Panc1 (cell line): ENCODE results near the gene OAF. TPM values are rescaled to one million over a fixed set of nuclear protein-coding genes. Genes with fewer than 3 reads are reported as not detected.

Source experiments
- ATAC-seq: fragments of 200-7000 bp; cut with Tn5 transposase; 2 replicates; pipeline ENCODE4 v1.9.1; 2020; ENCODE audit warnings: mild to moderate bottlenecking, moderate library complexity
- BruUV-seq: library from RNA; stranded (reverse); fragments of 400-500 nt; replicated peaks from 2 replicates; lab custom pipeline; 2021; lab: Mats Ljungman, UMichigan
- CTCF ChIA-PET: fragments of 300-600 bp; sonication (Branson Sonifier 250); formaldehyde crosslinking; loops from one replicate; lab custom pipeline; 2022; ENCODE audit warnings: antibody characterized with exemption; lab: Charles Lee
- POLR2A ChIA-PET: fragments of 300-600 bp; sonication (Branson Sonifier 250); formaldehyde crosslinking; loops from one replicate; lab custom pipeline; 2022; ENCODE audit warnings: antibody characterized with exemption; lab: Charles Lee
- DNase-seq: peaks from one replicate; pipeline ENCODE4 v3.0.0-alpha.2; 2010; ENCODE audit warnings: low read depth, low spot score
- H3K27ac ChIP-seq: 2 replicates; pipeline ENCODE4 v1.5.1; 2011; ENCODE audit warnings: mild to moderate bottlenecking, low read length, inconsistent platforms
- H3K27me3 ChIP-seq: fragments of 200-500 bp; sonication (Bioruptor generic); 2 replicates; pipeline ENCODE4 v1.6.0; 2014; ENCODE audit warnings: low read length, inconsistent platforms; ENCODE audit not compliant: control insufficient read depth, insufficient read depth
- H3K36me3 ChIP-seq: fragments of 200-500 bp; sonication (Bioruptor generic); 2 replicates; pipeline ENCODE4 v1.5.1; 2014; ENCODE audit warnings: inconsistent platforms, mild to moderate bottlenecking, low read length, moderate library complexity; ENCODE audit not compliant: control insufficient read depth, insufficient read depth
- H3K4me1 ChIP-seq: 2 replicates; pipeline ENCODE4 v1.5.1; 2011; ENCODE audit warnings: inconsistent platforms, mild to moderate bottlenecking, low read length, moderate library complexity; ENCODE audit not compliant: control insufficient read depth, insufficient read depth
- H3K4me3 ChIP-seq, 2 experiments: 2 replicates each; pipeline ENCODE4 v1.5.1; 2011 to 2012; ENCODE audit warnings: low read depth in 2 of 2, low read length in 2 of 2, mild to moderate bottlenecking in 2 of 2, inconsistent platforms in 1 of 2, moderate library complexity in 1 of 2
- H3K9me3 ChIP-seq: fragments of 200-500 bp; sonication (Bioruptor generic); 2 replicates; pipeline ENCODE4 v1.5.1; 2014; ENCODE audit warnings: low read depth, mild to moderate bottlenecking, inconsistent platforms, low read length, moderate library complexity; ENCODE audit not compliant: control insufficient read depth, insufficient read depth
- POLR2AphosphoS5 ChIP-seq: IDR thresholded peaks from 2 replicates; pipeline ENCODE4 v1.6.1; 2012; ENCODE audit warnings: mild to moderate bottlenecking, low read depth, low read length, moderate library complexity
- SIN3A ChIP-seq: IDR thresholded peaks from 2 replicates; pipeline ENCODE4 v1.6.1; 2012; ENCODE audit warnings: low read depth, mild to moderate bottlenecking, low read length, moderate library complexity, borderline replicate concordance; ENCODE audit not compliant: insufficient read depth
- TCF7L2 ChIP-seq: IDR thresholded peaks from 2 replicates; pipeline ENCODE4 v1.6.1; 2011; ENCODE audit warnings: mild to moderate bottlenecking, low read depth, low read length, inconsistent platforms
- in situ Hi-C: cut with HindIII; loops from 2 replicates; pipeline ENCODE4 v1.10.0; 2016; ENCODE audit warnings: low sequenced_read_pairs, low pct_unique_long_range_greater_than_20kb
- intact Hi-C: fragments of 100-400 bp; cut with micrococcal nuclease; formaldehyde crosslinking; loops from one replicate; pipeline ENCODE4 v1.10.0; 2022; ENCODE audit not compliant: unreplicated experiment
- total RNA-seq: library from RNA; stranded (reverse); gene quantifications from one replicate; pipeline ENCODE4 v1.2.1, GENCODE V29; 2021; ENCODE audit not compliant: unreplicated experiment
- TF ChIP-seq, protein P1 (sequence below), 2 experiments: IDR thresholded peaks; 2 replicates each; pipeline ENCODE4 v1.6.1; 2011 to 2012; ENCODE audit warnings: low read depth in 2 of 2, control low read depth in 1 of 2, low read length in 1 of 2, mild to moderate bottlenecking in 1 of 2, moderate library complexity in 1 of 2; ENCODE audit not compliant: insufficient read depth in 1 of 2
- TF ChIP-seq, protein P2 (sequence below): fragments of 450-650 bp; IDR thresholded peaks from 2 replicates; pipeline ENCODE4 v1.5.1; 2017; ENCODE audit warnings: mild to moderate bottlenecking

The OAF gene
- total RNA-seq, 1 experiment from 2014 or later = 13.7 TPM

DNA sequence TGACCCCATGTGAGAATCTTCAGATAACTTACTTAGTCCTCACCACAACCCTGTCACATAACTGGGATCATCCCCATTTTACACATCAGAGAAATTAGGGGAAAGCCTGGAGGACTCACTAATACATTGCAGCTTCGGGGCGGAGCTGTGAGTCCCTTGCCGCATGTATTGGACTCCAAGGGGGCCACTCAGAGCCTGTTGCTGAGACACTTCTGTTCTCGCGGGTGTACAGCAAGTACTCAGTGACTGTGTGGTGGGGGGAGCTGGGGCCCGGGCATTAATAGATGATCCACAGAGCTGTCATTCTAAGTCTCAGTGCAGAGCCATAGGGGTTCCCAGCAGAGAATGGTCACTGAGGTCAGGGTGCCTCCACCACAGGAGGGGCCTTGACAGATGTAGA lies 13.5 kb downstream of the OAF start:
- Histone ChIP-seq H3K27ac (no peak overlapping the region), H3K27me3 (0 out of 2 replicates have a peak, but pooled peaks cover 2% of the 10 kb centered on the region), H3K4me1 (no peaks in the 10 kb centered on the region), H3K9me3 (no peaks in the 10 kb centered on the region), H3K36me3 (no peaks in the 10 kb centered on the region), H3K4me3 (no peak overlapping the region)
- intact Hi-C loops = no loop called here
- no peak for TF ChIP-seq POLR2AphosphoS5
- no peak for TF ChIP-seq SIN3A
- TF ChIP-seq, protein P1, sequence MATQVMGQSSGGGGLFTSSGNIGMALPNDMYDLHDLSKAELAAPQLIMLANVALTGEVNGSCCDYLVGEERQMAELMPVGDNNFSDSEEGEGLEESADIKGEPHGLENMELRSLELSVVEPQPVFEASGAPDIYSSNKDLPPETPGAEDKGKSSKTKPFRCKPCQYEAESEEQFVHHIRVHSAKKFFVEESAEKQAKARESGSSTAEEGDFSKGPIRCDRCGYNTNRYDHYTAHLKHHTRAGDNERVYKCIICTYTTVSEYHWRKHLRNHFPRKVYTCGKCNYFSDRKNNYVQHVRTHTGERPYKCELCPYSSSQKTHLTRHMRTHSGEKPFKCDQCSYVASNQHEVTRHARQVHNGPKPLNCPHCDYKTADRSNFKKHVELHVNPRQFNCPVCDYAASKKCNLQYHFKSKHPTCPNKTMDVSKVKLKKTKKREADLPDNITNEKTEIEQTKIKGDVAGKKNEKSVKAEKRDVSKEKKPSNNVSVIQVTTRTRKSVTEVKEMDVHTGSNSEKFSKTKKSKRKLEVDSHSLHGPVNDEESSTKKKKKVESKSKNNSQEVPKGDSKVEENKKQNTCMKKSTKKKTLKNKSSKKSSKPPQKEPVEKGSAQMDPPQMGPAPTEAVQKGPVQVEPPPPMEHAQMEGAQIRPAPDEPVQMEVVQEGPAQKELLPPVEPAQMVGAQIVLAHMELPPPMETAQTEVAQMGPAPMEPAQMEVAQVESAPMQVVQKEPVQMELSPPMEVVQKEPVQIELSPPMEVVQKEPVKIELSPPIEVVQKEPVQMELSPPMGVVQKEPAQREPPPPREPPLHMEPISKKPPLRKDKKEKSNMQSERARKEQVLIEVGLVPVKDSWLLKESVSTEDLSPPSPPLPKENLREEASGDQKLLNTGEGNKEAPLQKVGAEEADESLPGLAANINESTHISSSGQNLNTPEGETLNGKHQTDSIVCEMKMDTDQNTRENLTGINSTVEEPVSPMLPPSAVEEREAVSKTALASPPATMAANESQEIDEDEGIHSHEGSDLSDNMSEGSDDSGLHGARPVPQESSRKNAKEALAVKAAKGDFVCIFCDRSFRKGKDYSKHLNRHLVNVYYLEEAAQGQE (IDR thresholded peaks at IDR 0.05; ENCODE audit: insufficient read depth in 1 of 2, low read depth in 2 of 2, low read length in 1 of 2) = no peak
- TF ChIP-seq, protein P2, sequence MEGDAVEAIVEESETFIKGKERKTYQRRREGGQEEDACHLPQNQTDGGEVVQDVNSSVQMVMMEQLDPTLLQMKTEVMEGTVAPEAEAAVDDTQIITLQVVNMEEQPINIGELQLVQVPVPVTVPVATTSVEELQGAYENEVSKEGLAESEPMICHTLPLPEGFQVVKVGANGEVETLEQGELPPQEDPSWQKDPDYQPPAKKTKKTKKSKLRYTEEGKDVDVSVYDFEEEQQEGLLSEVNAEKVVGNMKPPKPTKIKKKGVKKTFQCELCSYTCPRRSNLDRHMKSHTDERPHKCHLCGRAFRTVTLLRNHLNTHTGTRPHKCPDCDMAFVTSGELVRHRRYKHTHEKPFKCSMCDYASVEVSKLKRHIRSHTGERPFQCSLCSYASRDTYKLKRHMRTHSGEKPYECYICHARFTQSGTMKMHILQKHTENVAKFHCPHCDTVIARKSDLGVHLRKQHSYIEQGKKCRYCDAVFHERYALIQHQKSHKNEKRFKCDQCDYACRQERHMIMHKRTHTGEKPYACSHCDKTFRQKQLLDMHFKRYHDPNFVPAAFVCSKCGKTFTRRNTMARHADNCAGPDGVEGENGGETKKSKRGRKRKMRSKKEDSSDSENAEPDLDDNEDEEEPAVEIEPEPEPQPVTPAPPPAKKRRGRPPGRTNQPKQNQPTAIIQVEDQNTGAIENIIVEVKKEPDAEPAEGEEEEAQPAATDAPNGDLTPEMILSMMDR = no peak
- TF ChIP-seq TCF7L2 = no peak
- ATAC-seq (no peak), DNase-seq (no peak)
- POLR2A ChIA-PET = no interaction called here
- in situ Hi-C loops = no loop called here
- BruUV-seq = no TSS peak
- CTCF ChIA-PET = interaction anchor here (1.0 to 2.2 kb wide), 2 partner anchors 11 to 79 kb away, joined by 4 to 6 read pairs; no protein-coding TSS in a partner anchor

DNA sequence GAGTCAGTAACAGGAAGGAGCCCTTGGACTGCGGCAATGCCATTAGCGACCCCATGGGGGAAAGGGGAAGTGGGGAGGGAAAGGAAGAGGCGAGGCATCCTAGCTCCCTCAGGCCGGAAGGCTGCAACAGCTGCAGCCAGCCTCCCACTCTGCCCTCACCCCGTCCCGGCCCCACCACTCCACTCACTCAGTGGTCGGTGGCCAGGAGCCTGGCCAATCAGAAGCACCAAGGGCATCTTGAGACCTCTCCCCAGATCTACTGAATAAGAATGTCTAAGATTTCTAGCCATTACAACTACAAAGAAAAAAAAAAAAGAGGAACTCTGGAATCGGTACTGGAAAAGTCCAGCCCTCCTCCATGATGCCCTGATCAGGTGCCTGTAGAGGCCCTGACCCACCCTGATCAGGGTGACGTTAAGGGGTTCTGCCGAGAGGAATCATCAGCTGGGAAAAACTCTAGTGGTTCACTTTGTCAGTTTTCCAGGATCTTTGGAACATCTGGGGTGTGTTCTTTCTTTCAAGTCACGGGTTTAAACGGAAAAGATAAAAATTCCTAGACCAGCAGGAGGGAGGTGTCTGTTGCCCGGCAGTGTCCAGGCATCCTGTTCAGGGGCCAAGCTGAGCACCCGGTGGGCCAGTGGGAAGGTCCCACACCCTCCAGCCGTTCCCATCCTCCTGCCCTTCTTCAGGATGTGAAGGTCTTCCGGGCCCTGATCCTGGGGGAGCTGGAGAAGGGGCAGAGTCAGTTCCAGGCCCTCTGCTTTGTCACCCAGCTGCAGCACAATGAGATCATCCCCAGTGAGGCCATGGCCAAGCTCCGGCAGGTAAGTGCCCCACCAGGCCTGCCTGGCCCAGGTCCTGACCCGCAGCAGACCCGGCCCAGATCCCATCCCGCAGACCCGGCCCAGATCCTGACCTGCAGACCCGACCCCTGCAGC lies 14.4 kb downstream of the OAF start:
- no peaks in the 10 kb centered on the region for H3K9me3 ChIP-seq
- BruUV-seq = no TSS peak
- no peak overlapping the region for H3K4me3 ChIP-seq
- POLR2A ChIA-PET = no interaction called here
- intact Hi-C loops (no loop called here), in situ Hi-C loops (no loop called here)
- H3K36me3 ChIP-seq = no peaks in the 10 kb centered on the region
- no peaks in the 10 kb centered on the region for H3K4me1 ChIP-seq
- no peak for TF ChIP-seq POLR2AphosphoS5
- no peak for TF ChIP-seq SIN3A
- no peak for TF ChIP-seq TCF7L2
- TF ChIP-seq, protein P2 = no peak
- TF ChIP-seq, protein P1 (IDR thresholded peaks at IDR 0.05; ENCODE audit: insufficient read depth in 1 of 2, low read depth in 2 of 2, low read length in 1 of 2) = no peak
- no peak for ATAC-seq
- CTCF ChIA-PET = interaction anchor here (0.6 to 2.2 kb wide), 4 partner anchors 11 to 613 kb away, joined by 3 to 6 read pairs (median 4); no protein-coding TSS in a partner anchor
- no peak overlapping the region for H3K27ac ChIP-seq
- 0 out of 2 replicates have a peak, but pooled peaks cover 2% of the 10 kb centered on the region for H3K27me3 ChIP-seq
- DNase-seq = no peak
